ENCODE results near the gene GPI. TPM values are rescaled to one million over a fixed set of nuclear protein-coding genes. Genes with fewer than 3 reads are reported as not detected.

The GPI gene
- total RNA-seq, 1 experiment from 2014 or later: 329 TPM

DNA sequence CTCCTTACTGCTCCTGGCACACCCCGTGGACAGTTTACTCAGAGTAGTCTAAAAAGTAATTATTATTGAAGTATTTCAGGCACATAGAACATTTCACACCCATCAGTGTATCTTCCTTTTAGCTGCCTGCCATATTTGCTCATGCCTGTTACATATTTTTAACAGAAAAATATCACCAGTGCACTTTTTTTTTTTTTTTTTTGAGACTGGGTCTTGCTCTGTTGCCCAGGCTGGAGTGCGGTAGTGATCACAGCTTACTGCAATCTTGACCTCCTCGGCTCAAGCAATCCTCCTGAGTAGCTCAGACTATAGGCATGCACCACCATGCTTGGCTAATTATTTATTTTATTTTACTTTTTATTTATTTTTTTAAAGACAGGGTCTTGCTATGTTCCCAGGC is 40.7 kb upstream of the GPI start:
- no peak for DNase-seq
- Mint-ChIP-seq H3K4me3 (ENCODE audit: unreplicated experiment) (no peak overlapping the region), H3K9me3 (ENCODE audit: unreplicated experiment) (no peaks in the 10 kb centered on the region), H3K27me3 (ENCODE audit: insufficient read depth, unreplicated experiment) (no peaks in the 10 kb centered on the region), H3K4me1 (ENCODE audit: low read depth, unreplicated experiment) (peaks cover 9% of the 10 kb centered on the region), H3K36me3 (ENCODE audit: insufficient read depth, unreplicated experiment) (peaks cover 23% of the 10 kb centered on the region), H3K27ac (ENCODE audit: unreplicated experiment) (no peak overlapping the region)
- BruUV-seq (replicated peaks): no TSS peak
- H3K27me3 ChIP-seq (replicated peaks; ENCODE audit: control insufficient read depth, insufficient read depth, low read length): no peaks in the 10 kb centered on the region
- intact Hi-C loops (cut with micrococcal nuclease; ENCODE audit: unreplicated experiment): no loop called here
- no peak overlapping the region for H3K4me3 ChIP-seq (ENCODE audit: low read depth, low read length)
- POLR2A ChIA-PET: no interaction called here
- TF ChIP-seq, protein P1, sequence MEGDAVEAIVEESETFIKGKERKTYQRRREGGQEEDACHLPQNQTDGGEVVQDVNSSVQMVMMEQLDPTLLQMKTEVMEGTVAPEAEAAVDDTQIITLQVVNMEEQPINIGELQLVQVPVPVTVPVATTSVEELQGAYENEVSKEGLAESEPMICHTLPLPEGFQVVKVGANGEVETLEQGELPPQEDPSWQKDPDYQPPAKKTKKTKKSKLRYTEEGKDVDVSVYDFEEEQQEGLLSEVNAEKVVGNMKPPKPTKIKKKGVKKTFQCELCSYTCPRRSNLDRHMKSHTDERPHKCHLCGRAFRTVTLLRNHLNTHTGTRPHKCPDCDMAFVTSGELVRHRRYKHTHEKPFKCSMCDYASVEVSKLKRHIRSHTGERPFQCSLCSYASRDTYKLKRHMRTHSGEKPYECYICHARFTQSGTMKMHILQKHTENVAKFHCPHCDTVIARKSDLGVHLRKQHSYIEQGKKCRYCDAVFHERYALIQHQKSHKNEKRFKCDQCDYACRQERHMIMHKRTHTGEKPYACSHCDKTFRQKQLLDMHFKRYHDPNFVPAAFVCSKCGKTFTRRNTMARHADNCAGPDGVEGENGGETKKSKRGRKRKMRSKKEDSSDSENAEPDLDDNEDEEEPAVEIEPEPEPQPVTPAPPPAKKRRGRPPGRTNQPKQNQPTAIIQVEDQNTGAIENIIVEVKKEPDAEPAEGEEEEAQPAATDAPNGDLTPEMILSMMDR (IDR thresholded peaks at IDR 0.05; ENCODE audit: insufficient read depth in 1 of 2, low read depth in 1 of 2, low read length in 1 of 2, severe bottlenecking in 1 of 2, unreplicated experiment in 1 of 2): no peak
- H3K9me3 ChIP-seq: no peaks in the 10 kb centered on the region
- H3K36me3 ChIP-seq (ENCODE audit: control insufficient read depth, insufficient read depth, low read length): no peaks in the 10 kb centered on the region
- no peaks in the 10 kb centered on the region for H3K4me1 ChIP-seq
- CTCF ChIA-PET: interaction anchor here (0.6 kb wide), 1 partner anchor 951 kb away, joined by 3 read pairs; the partner anchor contains the start of gene CEBPG

DNA sequence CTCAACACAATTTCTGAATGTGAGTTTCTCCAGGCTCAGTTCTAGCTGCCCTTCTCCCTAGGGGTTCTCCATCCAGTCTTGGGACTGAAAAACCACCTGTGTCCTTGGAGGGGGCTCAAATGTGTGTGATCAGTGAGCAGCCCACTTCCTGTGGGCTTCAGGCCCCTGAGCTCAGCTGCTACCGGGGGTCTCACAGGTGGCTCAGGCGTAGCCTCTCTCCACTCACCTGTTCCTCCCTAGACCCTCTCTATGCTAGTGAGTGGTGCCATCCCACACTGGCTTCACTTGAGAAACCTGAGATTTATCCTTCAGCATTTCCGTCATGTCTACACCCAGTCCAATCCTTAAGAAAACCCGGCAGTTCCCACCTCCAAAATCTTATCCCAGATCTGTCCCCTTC is 39.8 kb upstream of the GPI start:
- Mint-ChIP-seq H3K4me1 (ENCODE audit: low read depth, unreplicated experiment) (peaks cover 9% of the 10 kb centered on the region), H3K27me3 (ENCODE audit: insufficient read depth, unreplicated experiment) (no peaks in the 10 kb centered on the region), H3K27ac (ENCODE audit: unreplicated experiment) (no peak overlapping the region), H3K4me3 (ENCODE audit: unreplicated experiment) (no peak overlapping the region), H3K9me3 (ENCODE audit: unreplicated experiment) (no peaks in the 10 kb centered on the region), H3K36me3 (ENCODE audit: insufficient read depth, unreplicated experiment) (peaks cover 24% of the 10 kb centered on the region)
- no TSS peak for BruUV-seq (replicated peaks)
- POLR2A ChIA-PET: no interaction called here
- H3K27me3 ChIP-seq (replicated peaks; ENCODE audit: control insufficient read depth, insufficient read depth, low read length): no peaks in the 10 kb centered on the region
- no peaks in the 10 kb centered on the region; the same call in 1 of the 2 replicates for H3K36me3 ChIP-seq (ENCODE audit: control insufficient read depth, insufficient read depth, low read length)
- TF ChIP-seq, protein P1 (IDR thresholded peaks at IDR 0.05; ENCODE audit: insufficient read depth in 1 of 2, low read depth in 1 of 2, low read length in 1 of 2, severe bottlenecking in 1 of 2, unreplicated experiment in 1 of 2): no peak
- no peaks in the 10 kb centered on the region for H3K4me1 ChIP-seq
- CTCF ChIA-PET: no interaction called here
- intact Hi-C loops (cut with micrococcal nuclease; ENCODE audit: unreplicated experiment): no loop called here
- H3K9me3 ChIP-seq: no peaks in the 10 kb centered on the region
- H3K4me3 ChIP-seq (ENCODE audit: low read depth, low read length): no peak overlapping the region
- no peak for DNase-seq

DNA sequence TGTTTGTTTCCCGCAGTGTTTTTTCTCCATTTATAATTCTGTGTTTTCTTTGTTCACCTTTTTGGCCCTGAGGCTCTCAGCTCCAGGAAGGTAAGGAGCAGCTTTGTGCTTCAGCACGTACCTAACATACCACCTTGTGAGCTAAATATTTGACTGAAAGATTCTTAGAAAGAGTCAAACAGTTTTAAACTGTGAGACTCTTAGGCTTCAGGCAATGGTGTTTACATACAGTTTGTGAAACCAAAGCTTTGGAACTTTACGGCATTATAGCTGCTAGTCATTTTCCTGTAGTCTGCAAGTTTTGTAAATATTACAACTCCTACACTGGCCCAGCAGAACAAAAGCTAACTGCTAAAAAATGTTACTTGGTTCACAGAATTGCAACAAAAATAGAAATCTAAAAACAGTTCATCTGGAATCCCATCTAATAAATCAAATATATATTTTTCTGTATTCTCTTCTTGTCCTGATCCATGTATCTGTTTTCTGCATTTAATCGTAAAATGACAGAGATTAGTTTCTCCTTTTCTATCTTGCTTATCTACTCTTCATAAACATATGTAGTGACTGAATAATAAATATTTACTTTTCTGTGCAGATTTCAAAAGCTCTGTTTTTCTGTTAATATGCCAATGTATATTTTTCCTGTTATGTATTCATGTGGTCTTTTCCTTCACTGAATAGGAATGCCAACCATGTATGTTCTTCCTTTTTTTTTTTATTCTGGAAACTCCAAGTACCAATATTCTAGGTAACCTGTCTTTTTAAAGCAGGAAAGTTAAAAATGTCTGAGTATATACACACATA is 38.8 kb upstream of the GPI start:
- Mint-ChIP-seq H3K9me3 (ENCODE audit: unreplicated experiment) (no peaks in the 10 kb centered on the region), H3K27ac (ENCODE audit: unreplicated experiment) (no peak overlapping the region), H3K27me3 (ENCODE audit: insufficient read depth, unreplicated experiment) (no peaks in the 10 kb centered on the region), H3K4me3 (ENCODE audit: unreplicated experiment) (no peak overlapping the region), H3K36me3 (ENCODE audit: insufficient read depth, unreplicated experiment) (peaks cover 32% of the 10 kb centered on the region), H3K4me1 (ENCODE audit: low read depth, unreplicated experiment) (peaks cover 9% of the 10 kb centered on the region)
- intact Hi-C loops (cut with micrococcal nuclease; ENCODE audit: unreplicated experiment): no loop called here
- no peak overlapping the region for H3K4me3 ChIP-seq (ENCODE audit: low read depth, low read length)
- H3K27me3 ChIP-seq (replicated peaks; ENCODE audit: control insufficient read depth, insufficient read depth, low read length): no peaks in the 10 kb centered on the region
- CTCF ChIA-PET: no interaction called here
- POLR2A ChIA-PET: interaction anchor here (0.7 kb wide), 1 partner anchor 64 kb away, joined by 4 read pairs; no protein-coding TSS in a partner anchor
- DNase-seq: no peak
- BruUV-seq (replicated peaks): no TSS peak
- TF ChIP-seq, protein P1 (IDR thresholded peaks at IDR 0.05; ENCODE audit: insufficient read depth in 1 of 2, low read depth in 1 of 2, low read length in 1 of 2, severe bottlenecking in 1 of 2, unreplicated experiment in 1 of 2): no peak
- H3K4me1 ChIP-seq: no peaks in the 10 kb centered on the region
- H3K36me3 ChIP-seq (ENCODE audit: control insufficient read depth, insufficient read depth, low read length): no peaks in the 10 kb centered on the region; the same call in 1 of the 2 replicates
- no peaks in the 10 kb centered on the region for H3K9me3 ChIP-seq
